ENCODE results near the gene TNRC6B. TPM values are rescaled to one million over a fixed set of nuclear protein-coding genes. Genes with fewer than 3 reads are reported as not detected.

TNRC6B gene
- total and polyA plus RNA-seq, 2 experiments from 2014 or later = 23.7 to 25.8 TPM

- H4K20me1 ChIP-seq (ENCODE audit: insufficient read depth, poor library complexity, severe bottlenecking) = peaks cover 58% of the 10 kb centered on the region
Measured at GRCh38 chr22:40215266-40215665, 37.5 kb downstream of the TNRC6B start.

DNA sequence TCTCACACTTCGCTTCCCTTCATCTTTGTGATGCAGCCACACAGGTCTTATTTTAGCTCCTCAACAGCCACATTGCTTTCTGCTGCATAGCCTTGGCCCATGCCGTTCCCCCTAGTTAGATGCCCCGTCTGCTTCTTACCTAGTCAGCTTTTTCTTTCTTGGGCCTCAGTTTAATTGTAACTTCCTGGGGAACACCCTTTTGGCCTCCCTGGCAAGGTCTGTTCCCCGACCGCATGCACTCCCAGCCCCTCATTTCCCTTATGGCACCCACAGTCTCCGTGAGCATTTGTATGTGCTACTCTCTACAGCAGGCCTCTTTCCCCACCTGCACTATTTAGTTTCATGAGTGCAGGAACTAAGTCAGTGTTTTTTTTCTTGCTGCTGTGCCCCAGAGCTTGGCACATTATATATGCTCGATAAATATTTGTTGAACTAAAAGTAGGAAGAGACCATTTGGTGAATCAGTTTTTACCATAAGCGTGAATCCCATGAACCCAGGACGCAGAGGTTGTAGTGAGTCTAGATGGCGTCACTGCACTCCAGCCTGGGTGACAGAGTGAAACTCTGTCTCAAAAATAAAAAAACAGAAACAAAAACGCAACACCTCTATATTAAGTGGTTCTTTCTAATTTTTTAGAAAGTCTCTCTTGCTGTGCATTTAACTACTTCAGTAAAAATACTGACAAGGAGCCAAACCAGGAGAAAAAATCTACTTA lies 38.5 kb downstream of the TNRC6B start:
- Histone ChIP-seq H4K20me1 (ENCODE audit: insufficient read depth, poor library complexity, severe bottlenecking) (peaks cover 57% of the 10 kb centered on the region), H3K9me2 (replicated peaks; ENCODE audit: insufficient read depth) (no peaks in the 10 kb centered on the region), H3K4me3 (no peak overlapping the region), H3K4me1 (ENCODE audit: insufficient read depth) (peaks cover 41% of the 10 kb centered on the region), H3K79me2 (peaks cover 93% of the 10 kb centered on the region), H3K27me3 (no peaks in the 10 kb centered on the region), H3K27ac (no peak overlapping the region), H3K4me2 (no peak overlapping the region), H3K36me3 (replicated peaks; ENCODE audit: insufficient read depth, low read depth) (no peaks in the 10 kb centered on the region), H2AFZ (no peak overlapping the region), H3K9me3 (ENCODE audit: low read depth) (no peaks in the 10 kb centered on the region)
- 94% methylated on average over 11 of the region's 11 CpGs for WGBS (ENCODE audit: low lambda C conversion rate, missing lambda C conversion rate)
- DNase-seq (ENCODE audit: low spot score) = no peak
- TF ChIP-seq EZH2 (IDR thresholded peaks at IDR 0.05; ENCODE audit: borderline replicate concordance) (no peak), EZH2phosphoT487 (IDR thresholded peaks at IDR 0.05; ENCODE audit: low read depth, severe bottlenecking, unreplicated experiment) (no peak)
- TF ChIP-seq, protein P1, sequence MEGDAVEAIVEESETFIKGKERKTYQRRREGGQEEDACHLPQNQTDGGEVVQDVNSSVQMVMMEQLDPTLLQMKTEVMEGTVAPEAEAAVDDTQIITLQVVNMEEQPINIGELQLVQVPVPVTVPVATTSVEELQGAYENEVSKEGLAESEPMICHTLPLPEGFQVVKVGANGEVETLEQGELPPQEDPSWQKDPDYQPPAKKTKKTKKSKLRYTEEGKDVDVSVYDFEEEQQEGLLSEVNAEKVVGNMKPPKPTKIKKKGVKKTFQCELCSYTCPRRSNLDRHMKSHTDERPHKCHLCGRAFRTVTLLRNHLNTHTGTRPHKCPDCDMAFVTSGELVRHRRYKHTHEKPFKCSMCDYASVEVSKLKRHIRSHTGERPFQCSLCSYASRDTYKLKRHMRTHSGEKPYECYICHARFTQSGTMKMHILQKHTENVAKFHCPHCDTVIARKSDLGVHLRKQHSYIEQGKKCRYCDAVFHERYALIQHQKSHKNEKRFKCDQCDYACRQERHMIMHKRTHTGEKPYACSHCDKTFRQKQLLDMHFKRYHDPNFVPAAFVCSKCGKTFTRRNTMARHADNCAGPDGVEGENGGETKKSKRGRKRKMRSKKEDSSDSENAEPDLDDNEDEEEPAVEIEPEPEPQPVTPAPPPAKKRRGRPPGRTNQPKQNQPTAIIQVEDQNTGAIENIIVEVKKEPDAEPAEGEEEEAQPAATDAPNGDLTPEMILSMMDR (IDR thresholded peaks at IDR 0.05; ENCODE audit: poor library complexity) = no peak

More at GRCh38 chr22:40215266-40215665, 37.5 kb downstream of the TNRC6B start:
- Histone ChIP-seq H3K27ac (no peak overlapping the region), H3K9me3 (ENCODE audit: low read depth) (no peaks in the 10 kb centered on the region), H3K4me2 (no peak overlapping the region), H2AFZ (no peak overlapping the region), H3K79me2 (peaks cover 93% of the 10 kb centered on the region), H3K36me3 (replicated peaks; ENCODE audit: insufficient read depth, low read depth) (no peaks in the 10 kb centered on the region), H3K4me3 (no peak overlapping the region), H3K27me3 (no peaks in the 10 kb centered on the region), H3K4me1 (ENCODE audit: insufficient read depth) (peaks cover 33% of the 10 kb centered on the region), H3K9me2 (replicated peaks; ENCODE audit: insufficient read depth) (no peaks in the 10 kb centered on the region)
- TF ChIP-seq, protein P1 (IDR thresholded peaks at IDR 0.05; ENCODE audit: poor library complexity) = no peak
- TF ChIP-seq EZH2 (IDR thresholded peaks at IDR 0.05; ENCODE audit: borderline replicate concordance) (no peak), EZH2phosphoT487 (IDR thresholded peaks at IDR 0.05; ENCODE audit: low read depth, severe bottlenecking, unreplicated experiment) (no peak)
- WGBS (ENCODE audit: low lambda C conversion rate, missing lambda C conversion rate) = 88% methylated on average over 3 of the region's 3 CpGs
- no peak for DNase-seq (ENCODE audit: low spot score)

- Histone ChIP-seq H3K4me2 (no peak overlapping the region), H3K9me2 (replicated peaks; ENCODE audit: insufficient read depth) (no peaks in the 10 kb centered on the region), H3K79me2 (peaks cover 93% of the 10 kb centered on the region), H2AFZ (no peak overlapping the region), H3K36me3 (replicated peaks; ENCODE audit: insufficient read depth, low read depth) (no peaks in the 10 kb centered on the region), H3K9me3 (ENCODE audit: low read depth) (no peaks in the 10 kb centered on the region), H3K27me3 (no peaks in the 10 kb centered on the region), H3K4me3 (no peak overlapping the region), H3K4me1 (ENCODE audit: insufficient read depth) (peaks cover 29% of the 10 kb centered on the region), H3K27ac (peak overlapping the region; percentile 80), H4K20me1 (ENCODE audit: insufficient read depth, poor library complexity, severe bottlenecking) (peaks cover 55% of the 10 kb centered on the region)
- TF ChIP-seq EZH2phosphoT487 (IDR thresholded peaks at IDR 0.05; ENCODE audit: low read depth, severe bottlenecking, unreplicated experiment) = no peak
- TF ChIP-seq, protein P1 (IDR thresholded peaks at IDR 0.05; ENCODE audit: poor library complexity) = no peak
- TF ChIP-seq EZH2 (IDR thresholded peaks at IDR 0.05; ENCODE audit: borderline replicate concordance) = no peak
- 82% methylated on average over 4 of the region's 4 CpGs for WGBS (ENCODE audit: low lambda C conversion rate, missing lambda C conversion rate)
- no peak for DNase-seq (ENCODE audit: low spot score)
Measured at GRCh38 chr22:40218152-40218551, 40.4 kb downstream of the TNRC6B start.
